ENCODE results near the gene A1CF.

DNA sequence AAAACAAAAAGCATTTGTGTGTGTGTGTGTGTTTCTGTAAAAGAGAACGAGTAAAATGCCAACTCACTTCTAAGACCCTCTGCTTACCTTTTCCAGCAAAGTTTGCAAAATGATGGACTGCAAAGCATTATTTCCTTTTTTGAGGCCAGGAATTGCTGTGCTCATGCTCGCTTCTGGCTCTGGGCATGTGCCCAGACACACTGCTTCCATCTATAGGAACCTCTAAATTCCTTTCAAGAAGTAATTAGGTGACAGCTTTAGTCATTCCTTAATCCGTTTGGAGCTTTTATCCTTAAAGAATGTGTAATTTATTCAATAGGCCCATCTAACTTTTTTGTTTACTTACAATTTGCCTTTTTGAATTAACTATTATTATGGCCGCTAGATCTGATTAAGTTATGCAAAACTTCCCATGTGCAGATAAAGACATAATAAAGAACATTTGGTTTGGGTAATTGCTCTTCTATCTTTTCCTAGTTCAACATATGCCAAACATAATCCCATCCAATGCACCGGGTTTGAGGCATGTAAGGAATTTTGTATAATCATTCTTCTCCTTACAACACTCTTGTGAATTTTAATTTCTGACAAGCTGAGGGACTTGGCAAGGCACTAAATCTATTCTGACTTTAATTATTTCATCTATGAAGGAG is 34.7 kb downstream of the A1CF start:
- TF ChIP-seq POLR2A (IDR thresholded peaks at IDR 0.05) = no peak
- TF ChIP-seq, protein P1, sequence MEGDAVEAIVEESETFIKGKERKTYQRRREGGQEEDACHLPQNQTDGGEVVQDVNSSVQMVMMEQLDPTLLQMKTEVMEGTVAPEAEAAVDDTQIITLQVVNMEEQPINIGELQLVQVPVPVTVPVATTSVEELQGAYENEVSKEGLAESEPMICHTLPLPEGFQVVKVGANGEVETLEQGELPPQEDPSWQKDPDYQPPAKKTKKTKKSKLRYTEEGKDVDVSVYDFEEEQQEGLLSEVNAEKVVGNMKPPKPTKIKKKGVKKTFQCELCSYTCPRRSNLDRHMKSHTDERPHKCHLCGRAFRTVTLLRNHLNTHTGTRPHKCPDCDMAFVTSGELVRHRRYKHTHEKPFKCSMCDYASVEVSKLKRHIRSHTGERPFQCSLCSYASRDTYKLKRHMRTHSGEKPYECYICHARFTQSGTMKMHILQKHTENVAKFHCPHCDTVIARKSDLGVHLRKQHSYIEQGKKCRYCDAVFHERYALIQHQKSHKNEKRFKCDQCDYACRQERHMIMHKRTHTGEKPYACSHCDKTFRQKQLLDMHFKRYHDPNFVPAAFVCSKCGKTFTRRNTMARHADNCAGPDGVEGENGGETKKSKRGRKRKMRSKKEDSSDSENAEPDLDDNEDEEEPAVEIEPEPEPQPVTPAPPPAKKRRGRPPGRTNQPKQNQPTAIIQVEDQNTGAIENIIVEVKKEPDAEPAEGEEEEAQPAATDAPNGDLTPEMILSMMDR (IDR thresholded peaks at IDR 0.05) = no peak
- no peak for TF ChIP-seq POLR2AphosphoS5 (IDR thresholded peaks at IDR 0.05)
- TF ChIP-seq EP300 (IDR thresholded peaks at IDR 0.05) = no peak
